Tibial nerve (tissue), 3 donors: ENCODE measurements around the gene ARL4D.

Experiments used
- POLR2A ChIP-seq, 2 donors: fragments of 450-650 bp; IDR thresholded peaks; one replicate each; pipeline ENCODE4 v1.6.1; 2017; ENCODE audit warnings: antibody characterized with exemption in 2 of 2, mild to moderate bottlenecking in 2 of 2, moderate library complexity in 2 of 2
- TF ChIP-seq, protein P1 (sequence below), 5 experiments: fragments of 200-600 bp in 3 of 5; fragments of 450-650 bp in 2 of 5; sonication (generic) in 3 of 5; IDR thresholded peaks; one replicate each; pipeline ENCODE4 v1.5.1; 2016 to 2019; ENCODE audit warnings: antibody characterized with exemption in 5 of 5, mild to moderate bottlenecking in 3 of 5, moderate library complexity in 2 of 5

DNA sequence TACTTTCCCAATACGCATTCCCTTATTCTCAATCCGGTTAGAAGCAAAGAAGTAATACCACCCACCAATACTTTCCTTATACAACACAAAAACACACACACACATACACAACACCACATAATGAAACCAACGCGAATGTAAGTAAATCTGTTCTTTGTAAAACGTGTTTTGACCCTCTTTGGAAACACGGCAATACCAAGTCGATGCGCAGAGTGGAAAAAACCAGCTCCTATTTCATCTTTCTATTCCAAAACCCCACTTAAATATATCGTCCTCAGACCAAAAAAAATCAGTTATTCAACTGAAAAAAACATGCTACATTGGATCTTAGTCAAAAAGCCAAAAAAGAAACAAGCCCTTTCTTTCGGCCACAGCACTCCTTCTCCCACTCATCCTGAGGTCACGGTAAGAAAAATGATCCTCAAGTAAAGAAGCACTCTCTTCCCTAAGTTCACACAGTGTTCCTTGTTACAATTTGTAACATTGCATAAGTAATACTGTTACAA is 31.0 kb upstream of the ARL4D start:
- TF ChIP-seq, protein P1, sequence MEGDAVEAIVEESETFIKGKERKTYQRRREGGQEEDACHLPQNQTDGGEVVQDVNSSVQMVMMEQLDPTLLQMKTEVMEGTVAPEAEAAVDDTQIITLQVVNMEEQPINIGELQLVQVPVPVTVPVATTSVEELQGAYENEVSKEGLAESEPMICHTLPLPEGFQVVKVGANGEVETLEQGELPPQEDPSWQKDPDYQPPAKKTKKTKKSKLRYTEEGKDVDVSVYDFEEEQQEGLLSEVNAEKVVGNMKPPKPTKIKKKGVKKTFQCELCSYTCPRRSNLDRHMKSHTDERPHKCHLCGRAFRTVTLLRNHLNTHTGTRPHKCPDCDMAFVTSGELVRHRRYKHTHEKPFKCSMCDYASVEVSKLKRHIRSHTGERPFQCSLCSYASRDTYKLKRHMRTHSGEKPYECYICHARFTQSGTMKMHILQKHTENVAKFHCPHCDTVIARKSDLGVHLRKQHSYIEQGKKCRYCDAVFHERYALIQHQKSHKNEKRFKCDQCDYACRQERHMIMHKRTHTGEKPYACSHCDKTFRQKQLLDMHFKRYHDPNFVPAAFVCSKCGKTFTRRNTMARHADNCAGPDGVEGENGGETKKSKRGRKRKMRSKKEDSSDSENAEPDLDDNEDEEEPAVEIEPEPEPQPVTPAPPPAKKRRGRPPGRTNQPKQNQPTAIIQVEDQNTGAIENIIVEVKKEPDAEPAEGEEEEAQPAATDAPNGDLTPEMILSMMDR (IDR thresholded peaks at IDR 0.05): peak in 1 of 5 experiments; percentile 9
- TF ChIP-seq POLR2A (IDR thresholded peaks at IDR 0.05): peak in 1 of 2 donors; percentile 15
